K562 (cell line): ENCODE data around the gene GLB1L3. TPM values are rescaled to one million over a fixed set of nuclear protein-coding genes. Genes with fewer than 3 reads are reported as not detected.

Experiments
- AFF1 ChIP-seq, 2 experiments: fragments of 450-650 bp; IDR thresholded peaks; 2 replicates each; pipeline ENCODE4 v1.6.1; 2018; ENCODE audit warnings: mild to moderate bottlenecking in 2 of 2, low read depth in 1 of 2; ENCODE audit not compliant: partially characterized antibody in 2 of 2
- FOSL1 ChIP-seq: fragments of 200-800 bp; sonication (Bioruptor generic); conservative IDR thresholded peaks from 2 replicates; pipeline ENCODE4 v1.6.1; 2016; ENCODE audit warnings: missing genetic modification characterization, missing compliant biosample characterization
- HDAC2 ChIP-seq: fragments of 450-650 bp; IDR thresholded peaks from 2 replicates; pipeline ENCODE4 v1.6.1; 2016; ENCODE audit warnings: mild to moderate bottlenecking
- MAZ ChIP-seq, 2 experiments: fragments of 450-650 bp in 1 of 2; sonication (generic) in 1 of 2; formaldehyde crosslinking; IDR thresholded peaks in 1 of 2; conservative IDR thresholded peaks in 1 of 2; 2 replicates each; pipeline versions ENCODE4 v1.4.0 to v1.5.0; 2020; ENCODE audit warnings: mild to moderate bottlenecking in 1 of 2, missing genetic modification reagents in 1 of 2
- MTA3 ChIP-seq: fragments of 450-650 bp; formaldehyde crosslinking; IDR thresholded peaks from 2 replicates; pipeline ENCODE4 v1.6.1; 2017; ENCODE audit warnings: mild to moderate bottlenecking, borderline replicate concordance
- NKRF ChIP-seq: fragments of 450-650 bp; IDR thresholded peaks from 2 replicates; pipeline ENCODE4 v1.6.1; 2016; ENCODE audit warnings: borderline replicate concordance
- PML ChIP-seq: IDR thresholded peaks from 2 replicates; pipeline ENCODE4 v1.6.1; 2012; ENCODE audit warnings: low read length, inconsistent platforms
- STAT6 ChIP-seq: sonication (generic); formaldehyde crosslinking; IDR thresholded peaks from 2 replicates; pipeline ENCODE4 v1.8.1; 2023; ENCODE audit warnings: mild to moderate bottlenecking, missing genetic modification reagents
- TBP ChIP-seq: optimal IDR thresholded peaks from 2 replicates; pipeline ENCODE3; 2011; ENCODE audit warnings: low read depth, low read length, improper control_type of control experiment
- VEZF1 ChIP-seq: fragments of 200-800 bp; sonication (Bioruptor generic); IDR thresholded peaks from 2 replicates; pipeline ENCODE4 v1.6.1; 2017; ENCODE audit warnings: missing genetic modification characterization, missing compliant biosample characterization
- YY1 ChIP-seq, 3 experiments: IDR thresholded peaks; 2 replicates each; pipeline ENCODE4 v1.6.1; 2011; ENCODE audit warnings: low read length in 2 of 3, mild to moderate bottlenecking in 2 of 3, moderate library complexity in 2 of 3, borderline replicate concordance in 1 of 3, control low read depth in 1 of 3, low read depth in 1 of 3; ENCODE audit not compliant: insufficient read depth in 3 of 3, insufficient replicate concordance in 2 of 3, control insufficient read depth in 1 of 3, insufficient read length in 1 of 3; ENCODE audit errors: extremely low read depth in 1 of 3
- ZBTB2 ChIP-seq: fragments of 450-650 bp; IDR thresholded peaks from 2 replicates; pipeline ENCODE4 v1.6.1; 2016; ENCODE audit warnings: antibody characterized with exemption
- polyA plus RNA-seq, 8 experiments: library from polyadenylated mRNA; depleted of rRNA in 4 of 8; stranded (reverse) in 5 of 8; unstranded in 3 of 8; fragments of >200 nt; fragmentation: Nextera tagmentation in 2 of 8; fragmentation: Illumina TruSeq in 1 of 8; extraction: Ambion mirVana in 2 of 8; extraction: Trizol in 1 of 8; gene quantifications; 2 replicates each; pipeline versions ENCODE4 v1.2.1 to v1.2.3, GENCODE V29; 2011 to 2014; ENCODE audit warnings: inconsistent platforms in 1 of 8, missing spikeins in 1 of 8
- total RNA-seq, 7 experiments: library from RNA; depleted of rRNA in 6 of 7; stranded (reverse); fragments of >200 nt in 6 of 7; fragmentation: Illumina TruSeq in 2 of 7; extraction: Trizol in 2 of 7; gene quantifications; 2 replicates each; pipeline versions ENCODE4 v1.2.1 to v1.2.3, GENCODE V29; 2011 to 2021; ENCODE audit warnings: low replicate concordance in 1 of 7

GLB1L3 gene
- total and polyA plus RNA-seq, 9 of the 15 experiments (the other 6 are each of a cell fraction or from before 2014, with no cell fraction given): 0.18 to 3.3 (median 0.49) TPM

- peak; percentile 12 to 84; a peak in 2 of 4 replicates for TF ChIP-seq MAZ (CRISPR knock-in tag; conservative IDR thresholded peaks at IDR 0.05 in 1 of 2, IDR thresholded peaks at IDR 0.05 in 1 of 2)
- peak; percentile 37; the same call in 1 of the 2 replicates for TF ChIP-seq HDAC2
- TF ChIP-seq VEZF1: peak; percentile 64
- peak; percentile 93 for TF ChIP-seq MTA3
- 0 out of 2 replicates have a peak, but pooled peaks have one; percentile 23 for TF ChIP-seq FOSL1
- TF ChIP-seq AFF1 (IDR thresholded peaks at IDR 0.05; ENCODE audit: low read depth in 1 of 2, partially characterized antibody in 2 of 2): peak in 1 of 2 experiments; percentile 97
- TF ChIP-seq PML: peak; percentile 43; the same call in 1 of the 2 replicates
- peak; percentile 58 for TF ChIP-seq TBP
- 0 out of 2 replicates have a peak, but pooled peaks have one; percentile 53 for TF ChIP-seq STAT6 (CRISPR knock-in tag)
- peak in 1 of 3 experiments; percentile 30 for TF ChIP-seq YY1 (IDR thresholded peaks at IDR 0.05; ENCODE audit: borderline replicate concordance in 1 of 3, control insufficient read depth in 1 of 3, extremely low read depth in 1 of 3, insufficient read depth in 3 of 3, insufficient read length in 1 of 3, insufficient replicate concordance in 2 of 3, low read depth in 1 of 3, low read length in 2 of 3)
- 0 out of 2 replicates have a peak, but pooled peaks have one; percentile 51 for TF ChIP-seq ZBTB2
- TF ChIP-seq NKRF: 0 out of 2 replicates have a peak, but pooled peaks have one; percentile 28
These were observed 22.8 kb upstream of the GLB1L3 start, which contains the start of the genes ACAD8 and THYN1 (continued) for GRCh38 chr11:134253188-134253993.
